NCI-H748 (cell line): ENCODE measurements around the gene THADA.
A peak's percentile ranks its signal among the peaks of the same experiment; 100 is the strongest.
"Not testable (repeated sequence)": the region's sequence is repeated elsewhere in the genome, so short reads cannot be mapped to it uniquely, and the experiment has no call there.

Experiments used
- DNase-seq: peaks from one replicate; lab custom pipeline; 2025; ENCODE audit not compliant: unreplicated experiment; lab: John Stamatoyannopoulos, UW

Gene THADA

DNA sequence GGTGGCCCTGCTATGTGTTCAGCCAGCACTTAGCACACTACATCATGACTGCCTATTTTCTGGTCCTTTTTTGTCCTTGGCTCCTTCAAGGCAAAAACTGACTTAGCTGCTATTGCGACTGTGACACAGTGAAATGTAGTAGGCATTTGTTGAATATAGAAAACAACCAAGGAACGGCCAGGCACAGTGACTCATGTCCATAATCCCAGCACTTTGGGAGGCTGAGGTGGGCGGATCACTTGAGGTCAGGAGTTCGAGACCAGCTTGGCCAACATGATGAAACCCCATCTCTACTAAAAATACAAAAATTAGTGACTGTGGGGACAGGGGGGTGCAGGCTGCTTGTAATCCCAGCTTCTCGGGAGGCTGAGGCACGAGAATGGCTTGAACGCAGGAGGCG lies 199.5 kb downstream of the THADA start:
- DNase-seq = not testable (repeated sequence)

DNA sequence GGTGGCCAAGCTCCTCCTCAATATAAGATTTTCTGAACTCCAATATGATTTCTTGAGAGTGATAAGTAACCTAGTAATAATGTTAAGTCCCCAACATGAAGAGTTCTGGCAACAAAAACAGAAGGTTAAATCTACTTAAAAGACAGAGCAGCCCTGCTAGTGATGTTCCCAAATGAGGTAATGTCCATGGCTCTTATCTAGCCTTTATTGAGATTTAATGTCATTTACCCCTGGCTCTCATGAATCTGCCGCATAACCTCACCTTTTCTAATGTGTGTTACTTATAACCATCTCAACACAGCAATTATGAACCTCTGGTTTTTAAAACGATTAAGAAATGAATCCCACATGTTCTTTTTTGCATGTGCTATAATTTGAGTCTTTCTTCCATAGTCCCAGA lies 201.9 kb downstream of the THADA start:
- DNase-seq = no peak

- DNase-seq = no peak
Measured at GRCh38 chr2:43391878-43392215, 204.0 kb downstream of the THADA start.

DNA sequence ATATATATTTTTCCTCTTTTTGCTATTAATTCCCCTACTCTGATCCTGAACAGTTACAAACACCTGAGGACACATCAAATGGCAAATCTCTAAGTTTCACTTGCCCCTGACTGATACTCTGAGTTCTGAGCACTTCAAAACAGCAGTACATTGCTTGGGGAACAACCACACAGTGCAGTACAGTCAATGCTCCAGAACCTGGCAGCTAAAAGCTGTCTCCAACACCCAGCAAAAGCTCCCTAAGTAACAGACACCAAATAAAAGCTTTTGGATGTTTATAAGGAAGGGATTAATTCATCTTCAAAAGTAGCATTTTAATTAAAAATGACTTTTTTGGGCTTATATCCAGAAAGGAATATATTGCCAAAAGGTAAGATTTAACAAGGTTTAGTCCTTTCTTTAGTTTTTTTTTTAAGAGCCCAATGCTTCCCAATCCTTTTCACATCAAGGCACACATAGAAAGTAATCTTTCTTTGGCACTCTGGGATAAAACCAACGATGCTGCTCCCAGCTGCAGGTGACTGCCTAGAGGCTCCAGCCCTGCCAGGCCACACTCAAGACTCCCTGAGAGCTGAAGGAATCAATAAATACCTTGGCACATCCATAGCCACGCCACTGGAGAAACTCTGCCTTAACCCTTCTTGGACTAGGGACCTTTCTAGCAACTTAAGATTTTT lies 204.5 kb downstream of the THADA start:
- no peak for DNase-seq

DNA sequence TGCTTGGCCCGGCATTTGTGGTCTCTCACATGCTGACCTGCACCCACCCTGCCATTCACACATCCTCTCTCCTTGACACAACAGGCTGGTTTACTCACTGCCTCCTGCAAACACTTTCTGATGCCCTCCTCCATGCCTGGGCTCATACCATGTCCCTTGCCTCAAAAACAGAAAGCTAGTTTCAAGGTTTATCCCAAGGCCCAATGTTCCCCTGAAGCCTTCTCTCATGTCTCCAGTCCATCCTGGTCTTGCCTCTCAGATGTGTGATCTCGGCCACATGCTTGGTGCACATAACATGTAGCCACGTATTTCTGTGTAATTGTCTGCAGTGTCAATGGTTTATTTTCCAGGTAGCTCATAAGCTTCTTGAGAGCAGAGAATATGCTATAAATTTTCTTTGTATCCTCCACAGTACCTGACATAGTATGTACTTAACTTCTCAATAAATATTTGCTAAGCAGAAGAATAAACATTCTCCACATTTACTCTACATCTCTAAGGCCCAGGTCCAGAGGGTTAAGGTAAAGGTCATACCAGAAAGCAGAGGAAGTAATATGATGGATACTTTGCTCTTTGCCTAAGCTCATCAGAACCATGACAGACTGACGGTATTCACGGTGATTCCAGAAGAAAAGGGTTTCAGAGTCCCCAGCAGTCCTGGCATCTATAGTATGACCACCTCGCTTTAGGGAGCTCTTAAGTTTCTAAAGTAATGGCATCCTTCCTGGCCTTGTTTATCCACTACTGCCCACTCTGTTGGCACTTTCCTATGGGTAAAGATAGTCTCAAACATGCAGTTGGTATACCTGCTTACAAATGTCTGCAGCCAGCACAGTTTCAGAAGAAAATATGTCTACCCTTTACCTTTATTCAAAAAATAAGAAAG lies 206.0 kb downstream of the THADA start:
- no peak for DNase-seq

DNA sequence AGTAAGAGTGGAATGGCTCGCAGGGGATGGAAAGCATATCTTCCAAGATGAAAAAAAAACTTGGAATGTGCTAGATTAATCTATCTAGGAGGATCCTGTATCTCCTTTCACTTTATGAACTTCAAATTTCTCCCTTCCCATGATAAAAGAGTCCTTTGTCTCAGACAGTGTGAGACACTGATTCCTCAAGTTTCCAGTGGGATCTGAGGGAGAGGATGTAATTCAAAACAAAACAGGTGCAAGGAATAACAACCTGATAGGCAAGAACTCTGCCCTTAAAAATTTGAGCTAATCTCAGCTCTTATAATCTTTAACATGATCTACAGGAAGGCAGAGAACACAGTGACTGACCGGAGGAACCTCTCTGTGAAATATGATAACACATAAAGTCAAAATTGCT lies 207.5 kb downstream of the THADA start:
- no peak for DNase-seq

GRCh38 chr2:43387092-43388062 lies 208.5 kb downstream of the THADA start:
- DNase-seq = no peak

- not testable (repeated sequence) for DNase-seq
Measured at GRCh38 chr2:43386679-43387078, 209.2 kb downstream of the THADA start.

- DNase-seq = no peak
Measured at GRCh38 chr2:43384143-43384542, 211.7 kb downstream of the THADA start.

- no peak for DNase-seq
Measured at GRCh38 chr2:43383533-43383932, 212.3 kb downstream of the THADA start.

DNA sequence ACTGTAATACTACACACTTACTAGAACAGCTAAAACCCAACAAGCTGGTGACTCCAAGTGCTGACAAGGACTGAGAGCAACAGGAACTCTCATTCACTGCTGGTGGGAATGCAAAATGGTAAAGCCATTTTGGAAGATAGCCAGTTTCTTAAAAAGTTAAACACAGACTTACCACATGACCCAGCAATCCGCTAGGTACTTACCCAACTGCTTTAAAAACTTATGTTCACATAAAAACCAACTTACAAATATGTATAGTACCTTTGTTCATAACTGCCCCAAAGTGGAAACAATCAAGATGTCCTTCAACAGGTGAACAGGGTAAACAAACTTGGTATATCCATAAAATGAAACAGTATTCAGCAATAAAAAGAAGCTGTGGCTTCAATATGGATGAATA lies 216.3 kb downstream of the THADA start:
- no peak for DNase-seq

DNA sequence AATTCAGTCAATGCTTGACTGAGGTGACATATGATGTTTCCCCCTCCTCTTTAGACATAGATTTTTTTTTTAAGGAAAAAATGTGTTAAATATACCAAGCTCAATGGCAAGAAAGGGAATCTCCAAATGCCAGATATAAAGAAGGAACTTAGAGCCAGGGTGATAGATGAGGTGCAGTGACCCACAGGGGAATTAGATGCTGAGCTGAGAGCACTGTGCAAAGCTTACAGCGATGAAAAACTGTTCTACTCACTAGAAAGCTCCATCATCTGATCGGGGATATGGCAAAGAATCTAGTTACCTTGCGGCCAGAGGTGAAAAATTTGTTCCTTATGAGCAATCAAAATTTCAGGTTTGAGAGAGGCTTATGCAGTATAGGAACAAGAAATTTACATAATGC lies 218.5 kb downstream of the THADA start:
- no peak for DNase-seq

- DNase-seq = no peak
Measured at GRCh38 chr2:43376523-43377198, 219.2 kb downstream of the THADA start.

- no peak for DNase-seq
Measured at GRCh38 chr2:43375746-43376522, 219.9 kb downstream of the THADA start.

DNA sequence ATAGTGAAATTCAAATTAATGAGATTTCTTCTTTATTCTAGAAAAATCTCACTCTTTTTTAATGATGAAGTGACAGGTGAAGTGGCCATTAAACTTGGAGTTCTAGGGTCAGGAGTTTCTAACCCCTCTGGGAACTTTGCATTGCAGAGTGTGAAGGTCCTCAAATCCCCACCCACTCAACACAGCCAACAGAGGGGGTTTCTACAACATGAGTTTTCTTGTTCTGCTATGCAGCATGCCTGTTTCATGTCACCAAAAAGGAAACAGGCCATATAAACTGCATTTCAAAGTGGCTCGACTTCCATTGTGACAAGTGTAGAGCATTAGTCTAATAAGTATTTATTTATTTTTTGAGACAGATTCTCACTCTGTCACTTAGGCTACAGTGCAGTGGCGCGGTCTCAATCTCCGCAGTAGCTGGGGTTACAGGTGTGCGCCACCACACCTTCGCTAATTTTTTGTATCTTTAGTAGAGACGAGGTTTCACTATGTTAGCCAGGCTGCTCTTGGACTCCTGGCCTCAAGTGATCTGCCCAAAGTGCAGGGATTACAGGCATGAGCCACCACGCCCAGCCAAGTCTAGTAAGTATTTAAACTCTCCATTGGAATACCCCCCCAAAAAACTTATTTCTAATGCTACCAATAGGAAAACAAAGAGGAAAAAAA lies 223.3 kb downstream of the THADA start:
- no peak for DNase-seq

- DNase-seq = peak; percentile 63
Measured at GRCh38 chr2:43370705-43371104, 225.1 kb downstream of the THADA start.

- peak; percentile 9 for DNase-seq
Measured at GRCh38 chr2:43370146-43370545, 225.7 kb downstream of the THADA start.

GRCh38 chr2:43368483-43369385 lies 227.1 kb downstream of the THADA start:
- no peak for DNase-seq
